Stimulated activated naive B cell treated with anti-CD40 and anti-IgM and Interleukin-4, amounts not matched to agents 10 μg/mL and 1 μg/mL and 100 μg/mL, for 72 hours (primary cell): ENCODE data around the gene MAP4K2.
A peak's percentile ranks its signal among the peaks of the same experiment; 100 is the strongest.

Experiments used
- ATAC-seq, 2 donors: fragments of 150-1000 bp; cut with Tn5 transposase; replicated peaks; 2 replicates each; pipeline ENCODE4 v1.10.0; 2021; ENCODE audit warnings: moderate library complexity in 1 of 2
- DNase-seq: peaks from one replicate; pipeline ENCODE4 v3.0.0; 2021
- H3K27ac Mint-ChIP-seq: one replicate; pipeline ENCODE4 v1.8.0; 2022; ENCODE audit warnings: mild to moderate bottlenecking, mixed read lengths
- H3K27me3 Mint-ChIP-seq, 2 donors: one replicate each; pipeline ENCODE4 v1.8.0; 2022; ENCODE audit warnings: mixed read lengths in 2 of 2
- H3K36me3 Mint-ChIP-seq, 2 donors: one replicate each; pipeline ENCODE4 v1.8.0; 2022; ENCODE audit warnings: mixed read lengths in 2 of 2, mild to moderate bottlenecking in 1 of 2
- H3K4me1 Mint-ChIP-seq, 2 donors: one replicate each; pipeline ENCODE4 v1.8.0; 2022; ENCODE audit warnings: mixed read lengths in 2 of 2, mild to moderate bottlenecking in 1 of 2
- H3K4me3 Mint-ChIP-seq, 2 donors: one replicate each; pipeline ENCODE4 v1.8.0; 2022; ENCODE audit warnings: mild to moderate bottlenecking in 2 of 2, mixed read lengths in 2 of 2, moderate library complexity in 1 of 2
- H3K9me3 Mint-ChIP-seq, 2 donors: one replicate each; pipeline ENCODE4 v1.8.0; 2022; ENCODE audit warnings: mixed read lengths in 2 of 2, mild to moderate bottlenecking in 1 of 2

MAP4K2 gene

GRCh38 chr11:64842851-64843685 is 40.1 kb upstream of the MAP4K2 start:
- Mint-ChIP-seq H3K9me3 (no peaks in the 10 kb centered on the region), H3K27ac (peak overlapping the region; percentile 88)
- DNase-seq, result no peak

GRCh38 chr11:64842366-64842759 is 39.3 kb upstream of the MAP4K2 start:
- H3K4me1 Mint-ChIP-seq, result peaks cover 18 to 28% of the 10 kb centered on the region in 2 donors

More at GRCh38 chr11:64842851-64843685, 40.1 kb upstream of the MAP4K2 start:
- Mint-ChIP-seq H3K27me3 (no peaks in the 10 kb centered on the region), H3K4me1 (peaks cover 22 to 34% of the 10 kb centered on the region in 2 donors), H3K4me3 (peak overlapping the region; percentile 80 to 85), H3K36me3 (peaks cover 0 to 3% of the 10 kb centered on the region in 2 donors)
- no peak for ATAC-seq

GRCh38 chr11:64841592-64842365 is 38.8 kb upstream of the MAP4K2 start:
- H3K4me3 Mint-ChIP-seq, result no peak overlapping the region
- H3K36me3 Mint-ChIP-seq, result peaks cover 0 to 3% of the 10 kb centered on the region in 2 donors
- no peaks in the 10 kb centered on the region for H3K27me3 Mint-ChIP-seq
- DNase-seq (no peak), ATAC-seq (no peak)
- H3K9me3 Mint-ChIP-seq, result no peaks in the 10 kb centered on the region
- H3K27ac Mint-ChIP-seq, result no peak overlapping the region
- peaks cover 17 to 27% of the 10 kb centered on the region in 2 donors for H3K4me1 Mint-ChIP-seq

More at GRCh38 chr11:64842366-64842759, 39.3 kb upstream of the MAP4K2 start:
- Mint-ChIP-seq H3K27ac (no peak overlapping the region), H3K36me3 (peaks cover 0 to 3% of the 10 kb centered on the region in 2 donors), H3K4me3 (no peak overlapping the region), H3K9me3 (no peaks in the 10 kb centered on the region), H3K27me3 (no peaks in the 10 kb centered on the region)
- no peak for DNase-seq
- no peak for ATAC-seq

DNA sequence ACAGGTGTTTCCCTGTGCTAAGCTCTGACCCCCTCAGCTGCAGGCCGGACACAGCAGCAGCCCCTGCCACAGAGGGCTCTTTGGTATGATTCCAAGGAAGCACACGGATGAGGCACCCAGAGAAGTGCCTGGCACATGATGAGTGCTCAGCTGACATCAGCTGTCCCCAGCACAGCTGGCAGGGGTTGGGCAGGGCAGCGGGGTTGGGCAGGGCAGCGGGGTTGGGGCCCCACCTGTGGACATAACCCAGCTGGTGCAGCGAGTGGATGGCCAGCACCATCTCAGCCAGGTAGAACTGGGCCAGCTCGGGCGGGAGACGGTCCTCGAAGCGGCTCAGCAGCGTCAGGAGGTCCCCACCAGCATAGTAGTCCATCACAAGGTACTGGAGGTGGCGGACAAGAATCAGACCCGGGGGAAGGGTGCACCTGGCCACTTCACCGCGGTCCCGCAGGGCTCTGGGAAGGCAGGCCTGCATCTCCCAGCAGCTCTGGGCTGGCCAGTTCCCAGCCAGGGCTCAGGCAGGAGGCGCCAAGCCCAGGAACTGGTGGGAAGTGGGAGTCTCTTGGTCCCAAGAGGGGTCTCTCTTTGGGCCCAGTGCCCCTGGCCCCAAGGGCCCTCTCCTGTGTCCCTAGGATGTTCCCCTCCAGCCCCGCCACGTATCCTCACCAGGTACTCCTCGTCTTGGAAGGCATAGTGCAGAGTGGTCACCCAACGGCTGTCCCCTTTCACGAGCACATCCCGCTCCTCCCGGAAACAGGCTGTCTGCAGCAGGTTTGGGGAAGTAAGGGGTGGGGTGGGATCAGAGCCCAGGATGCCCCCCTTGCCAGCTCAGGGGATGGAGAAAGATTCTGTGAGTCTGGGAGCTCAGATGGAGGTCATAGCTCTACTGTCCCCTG is 37.1 kb upstream of the MAP4K2 start:
- no peak overlapping the region for H3K27ac Mint-ChIP-seq

DNA sequence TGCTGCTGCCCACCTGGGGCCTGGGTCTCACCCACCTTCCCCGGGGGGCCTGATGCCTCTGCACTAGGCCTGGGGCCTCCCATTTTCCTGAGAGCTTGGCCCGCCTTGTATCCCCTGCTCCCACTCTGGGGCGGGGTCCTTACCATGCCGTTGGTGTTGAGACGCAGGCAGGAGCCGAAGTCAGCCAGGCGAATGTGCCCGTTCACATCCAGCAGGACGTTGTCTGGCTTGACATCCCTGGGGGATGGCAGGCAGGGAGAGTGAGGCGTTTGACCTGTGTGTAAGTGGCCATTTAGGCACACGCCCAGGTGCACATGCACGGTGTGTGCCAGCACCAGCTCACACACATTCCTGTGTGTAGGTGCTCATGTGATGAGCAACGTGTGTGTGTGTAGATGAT is 36.3 kb upstream of the MAP4K2 start:
- H3K27me3 Mint-ChIP-seq, result no peaks in the 10 kb centered on the region
- ATAC-seq (no peak), DNase-seq (no peak)
- H3K27ac Mint-ChIP-seq, result no peak overlapping the region
- H3K4me1 Mint-ChIP-seq, result peaks cover 14 to 20% of the 10 kb centered on the region in 2 donors
- H3K36me3 Mint-ChIP-seq, result peaks cover 0 to 3% of the 10 kb centered on the region in 2 donors
- no peak overlapping the region for H3K4me3 Mint-ChIP-seq
- H3K9me3 Mint-ChIP-seq, result no peaks in the 10 kb centered on the region

More for the DNA sequence above, 37.1 kb upstream of the MAP4K2 start:
- H3K36me3 Mint-ChIP-seq, result peaks cover 0 to 3% of the 10 kb centered on the region in 2 donors
- H3K4me3 Mint-ChIP-seq, result no peak overlapping the region
- ATAC-seq (no peak), DNase-seq (no peak)
- H3K27me3 Mint-ChIP-seq, result no peaks in the 10 kb centered on the region
- H3K9me3 Mint-ChIP-seq, result no peaks in the 10 kb centered on the region
- peaks cover 16 to 24% of the 10 kb centered on the region in 2 donors for H3K4me1 Mint-ChIP-seq

- Mint-ChIP-seq H3K4me1 (peaks cover 12 to 14% of the 10 kb centered on the region in 2 donors), H3K36me3 (peaks cover 0 to 3% of the 10 kb centered on the region in 2 donors), H3K27ac (no peak overlapping the region), H3K27me3 (no peaks in the 10 kb centered on the region), H3K9me3 (no peaks in the 10 kb centered on the region), H3K4me3 (no peak overlapping the region)
- DNase-seq (no peak), ATAC-seq (no peak)
Observed at GRCh38 chr11:64838600-64839334, 35.8 kb upstream of the MAP4K2 start.

DNA sequence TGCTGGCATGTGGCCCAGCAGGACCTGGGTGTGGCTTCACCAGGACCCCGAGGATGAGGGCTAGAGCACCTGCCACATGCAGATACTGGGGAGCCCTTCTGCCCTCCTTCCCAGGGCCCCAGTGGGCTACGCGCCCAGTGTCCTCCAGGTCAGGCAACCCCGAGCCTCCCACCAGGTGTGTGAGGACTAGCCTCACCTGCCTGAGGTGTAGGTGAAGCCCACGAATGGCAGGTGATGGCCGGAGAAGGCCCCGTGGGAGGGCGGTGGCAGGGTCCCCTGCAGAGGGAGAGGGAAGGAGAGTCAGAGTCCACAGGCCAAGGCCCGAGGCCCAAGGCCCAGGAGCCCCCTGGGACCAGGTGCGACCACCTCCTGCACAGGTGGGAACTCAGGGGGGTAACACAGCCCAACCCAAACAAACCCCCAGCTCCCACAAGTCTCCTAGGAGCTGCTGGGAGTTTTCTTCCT is 34.9 kb upstream of the MAP4K2 start:
- no peak overlapping the region for H3K4me3 Mint-ChIP-seq

GRCh38 chr11:64836448-64837072 is 33.5 kb upstream of the MAP4K2 start:
- H3K9me3 Mint-ChIP-seq, result no peaks in the 10 kb centered on the region
- H3K36me3 Mint-ChIP-seq, result peaks cover 0 to 7% of the 10 kb centered on the region in 2 donors
- no peak overlapping the region for H3K4me3 Mint-ChIP-seq
- ATAC-seq, result no peak
- H3K27me3 Mint-ChIP-seq, result no peaks in the 10 kb centered on the region
- no peak for DNase-seq
- no peak overlapping the region for H3K27ac Mint-ChIP-seq
- peaks cover 5% of the 10 kb centered on the region in 2 donors for H3K4me1 Mint-ChIP-seq

More for the DNA sequence above, 34.9 kb upstream of the MAP4K2 start:
- no peak overlapping the region for H3K27ac Mint-ChIP-seq
- no peaks in the 10 kb centered on the region for H3K9me3 Mint-ChIP-seq
- no peaks in the 10 kb centered on the region for H3K27me3 Mint-ChIP-seq
- ATAC-seq (no peak), DNase-seq (no peak)
- peaks cover 5 to 6% of the 10 kb centered on the region in 2 donors for H3K4me1 Mint-ChIP-seq
- H3K36me3 Mint-ChIP-seq, result peaks cover 0 to 3% of the 10 kb centered on the region in 2 donors

GRCh38 chr11:64835616-64836447 is 32.8 kb upstream of the MAP4K2 start:
- Mint-ChIP-seq H3K9me3 (no peaks in the 10 kb centered on the region), H3K27me3 (no peaks in the 10 kb centered on the region), H3K4me1 (peaks cover 5% of the 10 kb centered on the region in 2 donors), H3K36me3 (peaks cover 0 to 7% of the 10 kb centered on the region in 2 donors), H3K4me3 (no peak overlapping the region), H3K27ac (no peak overlapping the region)
- ATAC-seq (no peak), DNase-seq (no peak)

- ATAC-seq, result no peak
- Mint-ChIP-seq H3K36me3 (peaks cover 0 to 7% of the 10 kb centered on the region in 2 donors), H3K4me1 (peaks cover 5% of the 10 kb centered on the region in 2 donors), H3K4me3 (no peak overlapping the region), H3K27me3 (no peaks in the 10 kb centered on the region), H3K9me3 (no peaks in the 10 kb centered on the region), H3K27ac (no peak overlapping the region)
- DNase-seq, result no peak
Observed at GRCh38 chr11:64834723-64835615, 32.0 kb upstream of the MAP4K2 start.

DNA sequence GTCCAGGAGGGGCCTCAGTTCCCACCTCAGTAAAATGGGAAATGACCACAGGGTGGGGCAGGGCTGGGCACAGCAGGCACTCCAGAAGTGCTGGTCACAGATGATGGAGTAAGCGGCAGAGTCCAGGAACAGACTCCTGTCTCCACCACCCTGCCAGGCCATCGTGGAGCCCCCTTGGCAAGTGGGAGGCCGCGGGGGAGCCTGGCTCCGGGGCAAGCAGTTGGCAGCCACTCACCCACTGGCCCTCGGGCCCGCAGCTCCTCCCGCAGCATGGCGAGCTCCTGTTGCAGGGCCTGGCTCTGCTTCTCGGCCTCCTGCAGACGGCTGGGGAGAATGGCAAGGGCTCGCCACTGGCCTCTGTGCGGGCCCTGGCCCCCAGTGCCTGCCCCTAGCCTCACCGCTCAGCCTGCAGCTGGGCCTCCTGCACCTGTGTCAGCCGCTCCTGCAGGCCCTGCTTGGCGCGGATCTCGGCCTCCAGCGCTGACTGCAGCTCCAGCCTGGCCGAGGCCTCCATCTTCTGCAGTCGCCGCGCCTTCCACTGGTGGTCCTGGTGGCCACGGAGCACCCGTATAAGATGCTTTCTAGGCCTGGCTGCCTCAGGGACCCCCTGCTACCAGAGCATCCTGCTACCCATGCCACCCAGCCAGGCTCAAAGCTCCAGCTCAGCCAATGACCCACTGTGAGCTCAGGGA is 31.2 kb upstream of the MAP4K2 start:
- Mint-ChIP-seq H3K4me1 (peaks cover 3 to 5% of the 10 kb centered on the region in 2 donors), H3K27ac (no peak overlapping the region), H3K4me3 (no peak overlapping the region), H3K36me3 (peaks cover 0 to 4% of the 10 kb centered on the region in 2 donors), H3K9me3 (no peaks in the 10 kb centered on the region), H3K27me3 (no peaks in the 10 kb centered on the region)
- no peak for DNase-seq
- no peak for ATAC-seq
